NT2/D1 (cell line): ENCODE results near the gene PLCH1.

Experiments used
- DNase-seq: peaks from one replicate; pipeline ENCODE4 v3.0.0-alpha.2; 2011; ENCODE audit warnings: low read depth, low spot score
- H3K27me3 ChIP-seq: 2 replicates; pipeline ENCODE4 v1.6.0; 2011; ENCODE audit warnings: mild to moderate bottlenecking; ENCODE audit not compliant: insufficient read length, insufficient read depth
- H3K36me3 ChIP-seq: 2 replicates; pipeline ENCODE4 v1.6.1; 2011; ENCODE audit warnings: mild to moderate bottlenecking, low read length, mixed read lengths; ENCODE audit not compliant: insufficient read depth, insufficient read length
- H3K4me1 ChIP-seq: 2 replicates; pipeline ENCODE4 v1.5.1; 2011; ENCODE audit not compliant: insufficient read depth, insufficient read length
- H3K4me3 ChIP-seq: 2 replicates; pipeline ENCODE4 v1.5.1; 2011; ENCODE audit warnings: low read depth; ENCODE audit not compliant: insufficient read length
- H3K9ac ChIP-seq: 2 replicates; pipeline ENCODE4 v1.6.0; 2011; ENCODE audit warnings: low read depth; ENCODE audit not compliant: insufficient read length
- H3K9me3 ChIP-seq: 2 replicates; pipeline ENCODE4 v1.5.1; 2011; ENCODE audit warnings: mild to moderate bottlenecking, low read length; ENCODE audit not compliant: insufficient read depth
- SUZ12 ChIP-seq: IDR thresholded peaks from 2 replicates; pipeline ENCODE4 v1.6.1; 2011; ENCODE audit not compliant: insufficient read length, insufficient read depth; ENCODE audit errors: extremely low read depth
- YY1 ChIP-seq: IDR thresholded peaks from 2 replicates; pipeline ENCODE4 v1.6.1; 2011; ENCODE audit not compliant: insufficient read length, insufficient read depth
- ZNF274 ChIP-seq: IDR thresholded peaks from 2 replicates; pipeline ENCODE4 v1.6.1; 2011; ENCODE audit warnings: mild to moderate bottlenecking, low read depth, low read length

PLCH1 gene

GRCh38 chr3:155520463-155520862 is 224.4 kb downstream of the PLCH1 start:
- Histone ChIP-seq H3K9ac (no peak overlapping the region), H3K4me1 (no peaks in the 10 kb centered on the region), H3K27me3 (no peaks in the 10 kb centered on the region), H3K36me3 (no peaks in the 10 kb centered on the region), H3K9me3 (peaks cover 9% of the 10 kb centered on the region; the same call in 1 of the 2 replicates), H3K4me3 (no peak overlapping the region)
- DNase-seq: no peak
- TF ChIP-seq ZNF274 (no peak), SUZ12 (no peak), YY1 (no peak)

GRCh38 chr3:155519078-155519477 is 225.8 kb downstream of the PLCH1 start:
- DNase-seq: no peak
- no peak overlapping the region for H3K9ac ChIP-seq

GRCh38 chr3:155517903-155518302 is 227.0 kb downstream of the PLCH1 start:
- Histone ChIP-seq H3K27me3 (no peaks in the 10 kb centered on the region), H3K4me3 (no peak overlapping the region), H3K4me1 (no peaks in the 10 kb centered on the region), H3K9me3 (no peaks in the 10 kb centered on the region), H3K9ac (no peak overlapping the region), H3K36me3 (no peaks in the 10 kb centered on the region)
- DNase-seq: no peak
- TF ChIP-seq ZNF274 (no peak), SUZ12 (no peak), YY1 (no peak)

More at GRCh38 chr3:155519078-155519477, 225.8 kb downstream of the PLCH1 start:
- Histone ChIP-seq H3K4me1 (no peaks in the 10 kb centered on the region), H3K27me3 (no peaks in the 10 kb centered on the region), H3K36me3 (no peaks in the 10 kb centered on the region), H3K9me3 (no peaks in the 10 kb centered on the region), H3K4me3 (no peak overlapping the region)
- TF ChIP-seq ZNF274: no peak
- TF ChIP-seq SUZ12: no peak
- no peak for TF ChIP-seq YY1

GRCh38 chr3:155516439-155516838 is 228.4 kb downstream of the PLCH1 start:
- Histone ChIP-seq H3K4me1 (no peaks in the 10 kb centered on the region), H3K4me3 (no peak overlapping the region), H3K9me3 (no peaks in the 10 kb centered on the region), H3K27me3 (no peaks in the 10 kb centered on the region), H3K9ac (no peak overlapping the region), H3K36me3 (no peaks in the 10 kb centered on the region)
- no peak for DNase-seq
- no peak for TF ChIP-seq ZNF274

GRCh38 chr3:155512867-155513261 is 232.0 kb downstream of the PLCH1 start:
- no peak overlapping the region for H3K4me3 ChIP-seq
- no peaks in the 10 kb centered on the region for H3K4me1 ChIP-seq
- H3K27me3 ChIP-seq: no peaks in the 10 kb centered on the region
- no peaks in the 10 kb centered on the region for H3K36me3 ChIP-seq
- H3K9me3 ChIP-seq: no peaks in the 10 kb centered on the region
- TF ChIP-seq ZNF274 (no peak), YY1 (no peak), SUZ12 (no peak)
- no peak for DNase-seq
- no peak overlapping the region for H3K9ac ChIP-seq

DNA sequence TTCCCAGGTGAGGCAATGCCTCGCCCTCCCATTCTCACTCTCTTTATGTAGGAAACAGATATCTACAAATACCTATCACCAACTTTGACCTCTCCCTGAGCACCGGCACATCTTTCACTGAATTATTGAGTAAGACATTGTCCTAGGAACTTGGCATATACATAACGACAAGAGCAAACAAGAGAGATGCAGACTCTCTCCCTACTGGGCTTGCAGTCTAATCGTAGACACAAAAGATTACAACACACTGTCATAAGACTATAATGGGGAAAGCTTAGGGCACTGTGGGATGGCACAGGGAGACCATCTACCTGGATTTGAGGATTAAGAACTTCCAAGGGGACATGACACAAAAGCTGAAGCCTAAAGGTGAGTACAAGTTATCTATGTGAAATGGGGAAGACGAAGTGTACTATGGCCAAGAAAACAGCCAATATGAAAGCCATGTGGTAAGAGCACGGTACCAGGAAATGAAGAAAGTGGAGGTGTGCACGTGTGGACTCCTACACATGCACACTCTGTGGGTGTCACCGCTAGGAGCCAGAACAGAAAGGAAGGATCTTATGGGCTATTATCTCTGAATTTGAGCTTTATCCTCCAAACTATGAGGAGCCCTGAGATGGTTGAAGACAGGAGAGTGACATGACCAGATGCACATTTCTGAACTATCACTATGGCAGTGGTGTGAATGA is 232.6 kb downstream of the PLCH1 start:
- Histone ChIP-seq H3K9ac (no peak overlapping the region), H3K9me3 (no peaks in the 10 kb centered on the region), H3K27me3 (no peaks in the 10 kb centered on the region), H3K36me3 (no peaks in the 10 kb centered on the region), H3K4me3 (no peak overlapping the region), H3K4me1 (no peaks in the 10 kb centered on the region)
- DNase-seq: no peak
- no peak for TF ChIP-seq YY1
- no peak for TF ChIP-seq SUZ12
- no peak for TF ChIP-seq ZNF274

- H3K9me3 ChIP-seq: no peaks in the 10 kb centered on the region
- H3K36me3 ChIP-seq: no peaks in the 10 kb centered on the region
- no peak overlapping the region for H3K9ac ChIP-seq
- no peaks in the 10 kb centered on the region for H3K27me3 ChIP-seq
- no peak overlapping the region for H3K4me3 ChIP-seq
- no peak for TF ChIP-seq SUZ12
- TF ChIP-seq YY1: no peak
- TF ChIP-seq ZNF274: no peak
- DNase-seq: no peak
- no peaks in the 10 kb centered on the region for H3K4me1 ChIP-seq
Observed at GRCh38 chr3:155504682-155505081, 240.2 kb downstream of the PLCH1 start.

- Histone ChIP-seq H3K27me3 (no peaks in the 10 kb centered on the region), H3K4me1 (no peaks in the 10 kb centered on the region), H3K9ac (no peak overlapping the region), H3K36me3 (no peaks in the 10 kb centered on the region), H3K9me3 (no peaks in the 10 kb centered on the region), H3K4me3 (no peak overlapping the region)
- TF ChIP-seq YY1 (no peak), SUZ12 (no peak), ZNF274 (no peak)
- DNase-seq: no peak
Observed at GRCh38 chr3:155502630-155503029, 242.2 kb downstream of the PLCH1 start.
